GM18870 (cell line): ENCODE measurements around the gene EEPD1.

Experiments used
- ATAC-seq: cut with Tn5 transposase; IDR thresholded peaks from one replicate; pipeline ENCODE4 v1.9.1; 2021; ENCODE audit warnings: moderate library complexity; ENCODE audit not compliant: unreplicated experiment

The EEPD1 gene

DNA sequence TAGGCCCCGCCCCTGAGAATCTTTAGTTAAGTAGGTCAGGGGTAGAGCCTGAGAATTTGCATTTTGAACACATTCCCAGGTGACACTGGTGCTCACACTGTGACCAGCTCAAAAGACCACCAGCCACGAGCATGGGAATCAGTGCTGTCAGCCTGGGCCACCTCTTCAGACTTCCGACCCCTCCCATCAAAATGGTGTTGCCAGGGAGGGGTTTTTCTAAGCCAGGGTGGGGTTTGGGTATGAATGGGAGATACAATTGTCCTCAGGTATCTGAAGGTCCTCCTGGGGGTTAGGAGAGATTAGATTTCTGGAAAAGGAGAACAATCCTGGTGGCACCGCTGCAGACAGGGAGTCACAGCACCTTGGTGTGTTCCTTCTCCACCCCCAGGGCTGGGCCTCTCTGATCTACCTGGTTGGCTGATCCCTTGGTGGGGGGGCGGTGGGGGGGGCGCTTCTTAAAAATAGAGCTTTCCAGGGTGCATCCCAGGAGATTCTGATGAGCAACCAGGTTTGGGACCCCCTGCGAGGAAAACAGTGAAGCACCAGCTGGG lies 125.1 kb downstream of the EEPD1 start:
- no peak for ATAC-seq

GRCh38 chr7:36278620-36279172 lies 125.6 kb downstream of the EEPD1 start:
- ATAC-seq: no peak

- peak; percentile 86 for ATAC-seq
Observed at GRCh38 chr7:36279200-36279925, 126.3 kb downstream of the EEPD1 start.

DNA sequence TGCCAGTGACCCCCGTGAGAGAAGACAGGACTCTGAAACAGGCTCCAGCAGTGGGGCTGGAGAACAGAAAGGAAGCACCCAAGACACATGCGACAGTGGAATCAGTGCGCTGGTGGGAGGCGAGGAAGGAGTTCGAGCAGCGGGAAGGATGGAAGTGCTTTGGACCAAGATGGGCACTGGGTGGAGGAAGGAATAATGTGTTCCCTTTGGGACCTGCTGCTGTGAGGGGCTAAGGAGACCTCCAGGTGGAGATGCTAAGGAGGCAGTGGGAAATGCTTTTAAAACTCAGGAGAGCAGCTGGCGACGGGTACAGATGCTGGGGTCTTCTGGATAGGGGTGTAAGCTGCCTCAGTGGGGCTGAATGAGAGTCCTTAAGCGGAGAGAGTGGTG lies 126.9 kb downstream of the EEPD1 start:
- ATAC-seq: no peak

DNA sequence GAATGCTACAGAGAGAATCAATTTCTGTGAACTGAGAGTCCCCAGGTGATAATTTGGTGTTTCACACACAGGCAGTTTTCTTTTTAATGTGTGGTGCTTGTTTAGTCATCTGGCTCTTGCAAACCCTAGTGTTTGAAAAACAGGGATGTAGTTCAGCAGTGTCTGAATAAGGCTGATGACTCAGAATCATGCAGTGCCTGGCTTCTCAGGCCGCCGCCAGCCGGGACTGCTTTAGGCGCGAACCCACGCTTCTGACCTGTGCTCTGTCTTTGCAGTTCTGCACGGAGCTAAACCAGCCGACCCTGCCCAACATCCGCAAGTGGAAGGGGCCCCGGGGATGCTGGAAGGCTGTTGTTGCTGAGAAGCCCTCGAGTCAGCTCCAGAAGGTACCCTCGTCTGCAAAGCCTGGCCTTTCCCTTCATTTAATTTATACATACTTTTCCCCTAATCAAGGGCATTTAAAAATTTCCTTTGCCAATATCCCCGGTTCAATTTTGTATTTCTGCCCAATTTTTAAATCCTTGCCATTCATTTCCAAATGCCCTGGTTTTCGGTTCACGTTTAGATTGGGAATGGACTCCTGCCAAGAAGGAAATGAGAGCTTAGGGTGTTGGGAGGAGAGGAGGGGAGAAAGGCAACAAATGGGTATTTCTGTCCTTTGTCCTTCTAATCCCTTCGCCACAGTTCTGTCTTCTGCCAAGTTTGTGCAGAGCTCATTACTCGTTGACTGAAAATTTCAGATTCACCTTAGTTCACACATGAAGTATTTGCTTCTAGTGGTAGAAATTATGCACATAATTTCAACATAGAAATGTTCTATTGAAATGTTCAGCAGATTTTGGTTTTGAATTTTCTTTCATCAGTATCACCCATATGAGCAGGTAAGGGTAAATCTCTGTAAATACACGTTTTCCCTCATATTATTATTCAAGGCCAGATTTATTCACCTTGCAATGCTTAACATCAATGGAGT lies 128.1 kb downstream of the EEPD1 start:
- ATAC-seq: peak; percentile 37

- ATAC-seq: no peak
Observed at GRCh38 chr7:36281945-36282717, 129.1 kb downstream of the EEPD1 start.

DNA sequence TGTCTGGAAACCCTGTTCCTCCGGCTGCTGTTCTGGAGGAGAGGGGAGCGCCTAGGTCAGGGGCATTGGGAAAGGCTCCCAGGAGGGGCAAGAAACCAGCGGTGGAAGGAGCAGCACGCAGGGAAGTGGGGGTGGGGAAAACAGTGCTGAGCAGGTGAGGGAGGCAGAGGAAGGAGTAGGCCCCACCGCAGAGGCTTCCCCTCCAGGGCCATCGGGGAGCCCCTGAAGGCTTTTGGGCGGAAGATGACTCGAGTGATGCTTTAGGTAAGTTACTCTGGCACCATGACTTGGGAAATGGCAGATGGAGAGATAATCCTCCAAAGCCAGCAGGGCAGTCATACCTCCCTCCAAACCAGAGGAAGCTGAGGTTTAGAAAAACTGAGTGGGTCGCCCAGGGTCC lies 130.1 kb downstream of the EEPD1 start:
- no peak for ATAC-seq

GRCh38 chr7:36283711-36284130 lies 130.7 kb downstream of the EEPD1 start:
- peak; percentile 32 for ATAC-seq

DNA sequence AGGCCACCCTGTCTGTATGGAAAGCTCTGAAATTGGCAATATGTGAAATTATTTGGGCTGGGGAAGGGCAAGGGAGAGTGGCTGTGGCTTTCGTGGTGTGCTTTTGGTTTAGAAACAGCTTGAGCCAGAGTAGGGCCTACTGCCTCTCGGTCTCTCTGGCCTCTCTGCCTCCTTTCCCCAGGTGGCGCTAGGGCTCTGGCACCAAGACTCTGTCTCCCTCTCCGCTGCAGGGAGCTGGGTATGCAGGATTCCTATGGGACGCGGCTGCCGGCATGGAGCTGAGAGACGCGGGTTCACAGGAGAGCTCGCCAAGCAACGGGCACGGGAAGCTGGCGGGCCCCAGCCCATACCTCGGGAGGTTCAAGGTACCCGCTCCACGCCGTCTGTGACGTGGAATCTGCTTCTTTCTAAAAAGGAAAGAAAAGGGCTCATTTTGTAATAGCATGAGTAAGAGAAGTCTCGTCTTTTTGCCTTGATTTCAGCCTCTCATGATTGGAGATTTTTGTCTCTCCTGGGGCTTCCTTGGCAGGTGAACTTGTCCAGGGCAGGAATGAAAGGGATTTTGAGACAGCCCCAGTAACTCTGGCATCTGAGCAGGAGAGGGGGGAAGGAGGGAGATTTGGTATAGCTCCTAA lies 131.5 kb downstream of the EEPD1 start:
- ATAC-seq: no peak

DNA sequence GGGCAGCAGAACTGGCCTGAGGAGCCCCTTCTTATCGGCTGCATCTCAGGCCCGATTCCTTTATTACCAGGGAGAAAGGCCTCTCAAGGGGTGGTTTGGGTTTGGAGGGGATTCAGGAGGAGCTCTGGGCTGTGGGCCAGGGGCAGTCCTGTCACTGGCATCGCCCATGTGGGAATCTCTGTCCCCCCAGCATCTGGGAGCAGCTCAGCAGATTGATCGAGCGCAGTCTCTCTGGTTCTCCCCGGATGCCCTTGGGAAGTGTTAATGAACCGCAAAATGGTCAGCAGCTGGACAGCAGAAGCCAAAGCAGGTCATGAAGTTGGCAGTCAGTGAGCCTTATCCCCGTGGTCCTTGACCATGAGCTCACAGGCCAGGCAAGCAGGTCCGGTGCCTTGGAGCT lies 132.2 kb downstream of the EEPD1 start:
- no peak for ATAC-seq

DNA sequence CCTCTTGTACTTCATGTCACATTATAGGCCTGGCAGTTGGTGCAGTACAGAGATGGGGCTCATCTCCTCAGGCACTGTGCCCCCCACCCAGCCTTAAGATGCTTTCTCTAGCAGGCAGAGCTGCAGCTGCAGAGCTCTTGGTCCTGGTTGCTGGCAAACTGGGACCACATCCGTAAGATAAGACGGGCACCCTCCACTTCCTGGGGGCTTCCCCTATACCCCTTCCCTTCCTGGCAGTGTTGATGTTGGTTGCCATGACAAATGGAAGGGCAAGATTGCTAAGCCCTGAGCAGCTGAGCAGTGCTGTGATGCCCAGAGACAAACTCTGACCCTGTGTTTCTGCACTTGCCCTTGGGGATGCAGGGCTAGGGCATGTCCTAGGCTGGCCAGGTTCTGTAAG lies 133.2 kb downstream of the EEPD1 start:
- no peak for ATAC-seq

DNA sequence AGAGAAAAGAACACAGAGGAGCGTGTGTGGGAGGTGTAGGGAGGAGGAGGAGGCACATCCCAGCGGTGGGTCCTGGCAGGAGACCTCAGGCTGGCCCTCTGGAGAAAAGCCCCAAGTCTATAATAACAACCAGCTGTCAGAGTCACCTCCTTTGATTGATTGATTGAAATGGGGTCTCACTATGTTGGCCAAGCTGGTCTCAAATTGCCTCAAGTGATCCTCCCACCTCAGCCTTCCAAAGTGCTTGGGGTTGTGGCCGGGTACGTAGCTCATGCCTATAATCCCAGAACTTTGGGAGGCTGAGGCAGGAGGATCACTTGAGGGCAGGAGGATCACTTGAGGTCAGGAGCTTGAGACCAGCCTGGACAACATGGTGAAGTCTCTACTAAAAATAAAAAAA lies 133.6 kb downstream of the EEPD1 start:
- no peak for ATAC-seq

GRCh38 chr7:36287371-36288241 lies 134.6 kb downstream of the EEPD1 start:
- no peak for ATAC-seq

- ATAC-seq: no peak
Observed at GRCh38 chr7:36288501-36288900, 135.4 kb downstream of the EEPD1 start.

DNA sequence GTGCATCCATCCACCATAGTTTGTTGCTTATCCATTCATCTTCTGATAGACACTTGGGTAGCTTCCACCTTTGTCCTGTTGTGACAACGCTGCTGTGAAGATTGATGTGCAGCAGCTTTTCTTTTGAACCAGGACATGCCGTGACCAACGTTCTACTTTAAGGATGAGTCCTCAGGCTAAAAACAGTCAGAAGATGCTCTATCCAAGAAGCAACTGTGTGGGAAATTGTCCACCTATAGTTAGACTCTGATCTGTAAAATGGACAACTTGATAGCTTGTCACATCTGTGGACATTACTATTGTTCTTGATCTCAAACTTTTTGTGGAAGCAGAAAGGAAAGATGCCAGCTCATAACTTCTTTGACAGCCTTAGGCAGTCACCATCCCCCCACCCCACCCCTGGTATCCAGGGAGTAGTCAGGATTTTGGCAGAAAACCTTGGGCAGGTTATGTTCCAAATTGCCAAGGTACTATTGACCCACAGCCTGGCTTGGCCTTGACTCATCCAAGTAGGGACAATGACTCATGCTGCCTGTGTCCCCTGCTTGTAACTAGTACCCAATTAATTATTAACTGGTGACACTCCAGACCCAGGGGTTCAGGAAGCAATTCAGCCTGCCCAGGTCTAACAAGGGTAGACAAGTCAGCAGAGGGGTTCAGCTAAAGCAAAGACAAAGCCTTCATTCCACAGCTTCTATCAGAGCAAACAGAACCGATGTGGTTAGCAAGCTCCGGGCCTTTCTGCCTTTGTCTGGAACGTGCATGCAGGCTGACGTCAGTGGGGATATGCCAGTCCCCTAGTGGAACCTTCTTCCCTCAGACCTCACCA lies 137.0 kb downstream of the EEPD1 start:
- no peak for ATAC-seq

- ATAC-seq: no peak
Observed at GRCh38 chr7:36291387-36292316, 138.6 kb downstream of the EEPD1 start.

DNA sequence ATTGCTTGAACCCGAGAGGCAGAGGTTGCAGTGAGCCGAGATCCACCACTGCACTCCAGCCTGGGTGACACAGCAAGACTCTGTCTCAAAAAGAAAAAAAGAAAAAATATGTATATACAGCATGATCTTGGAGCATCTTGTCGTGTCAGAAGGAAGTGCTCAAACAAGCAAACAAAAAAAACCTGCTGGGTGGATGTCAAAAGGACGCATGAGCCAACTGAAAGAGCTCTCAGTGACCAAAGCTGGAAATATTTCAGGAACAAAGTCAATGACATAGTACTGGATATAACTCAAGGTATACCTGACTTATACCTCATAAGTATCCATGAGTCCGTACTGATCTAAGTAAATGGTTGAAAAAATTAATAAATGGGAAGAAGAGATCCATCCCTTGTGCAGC lies 142.0 kb downstream of the EEPD1 start:
- ATAC-seq: no peak
